Activated CD4-positive, CD25-positive, alpha-beta regulatory T cell treated with anti-CD3 and anti-CD28 coated beads, Interleukin-2, amount 50 U/mL, for 24 hours (primary cell): ENCODE data around the gene CASK.
"Not testable (repeated sequence)": the region's sequence is repeated elsewhere in the genome, so short reads cannot be mapped to it uniquely, and the experiment has no call there.

Experiments used
- ATAC-seq, 2 donors: fragments of 150-1000 bp; cut with Tn5 transposase; one replicate each; pipeline ENCODE4 v1.10.0; 2021; ENCODE audit warnings: mild to moderate bottlenecking in 1 of 2, moderate library complexity in 1 of 2

CASK gene

GRCh38 chrX:41608244-41608643 is 315.1 kb downstream of the CASK start:
- ATAC-seq, result no peak

DNA sequence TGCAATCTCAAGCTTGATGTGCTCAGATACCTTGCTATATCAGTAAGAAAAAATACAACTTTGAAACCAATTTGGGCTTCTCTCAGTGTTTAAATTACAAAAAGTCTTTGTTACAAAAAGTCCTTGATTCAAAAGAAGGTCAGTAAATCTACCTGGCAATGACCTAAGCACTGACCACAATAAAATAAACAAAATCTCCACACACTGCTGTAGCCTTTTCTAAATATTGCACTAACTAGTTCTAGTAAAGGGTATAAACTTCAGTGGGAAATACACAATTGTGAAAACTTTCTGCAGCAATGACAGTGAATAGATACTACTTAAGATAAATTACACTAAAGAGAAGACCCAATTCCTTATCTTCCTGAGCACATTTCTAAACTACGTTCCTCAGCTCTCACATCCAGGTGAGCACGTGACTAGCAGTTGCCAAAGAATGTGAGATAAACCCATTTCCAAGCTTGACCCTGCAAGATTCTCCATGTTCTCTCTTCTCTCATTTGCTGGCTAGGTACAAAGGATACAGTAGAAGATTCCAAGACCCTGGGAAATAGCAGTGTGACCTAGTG is 316.0 kb downstream of the CASK start:
- no peak for ATAC-seq

GRCh38 chrX:41606057-41606456 is 317.3 kb downstream of the CASK start:
- not testable (repeated sequence) for ATAC-seq

GRCh38 chrX:41604766-41605543 is 318.4 kb downstream of the CASK start:
- no peak for ATAC-seq

DNA sequence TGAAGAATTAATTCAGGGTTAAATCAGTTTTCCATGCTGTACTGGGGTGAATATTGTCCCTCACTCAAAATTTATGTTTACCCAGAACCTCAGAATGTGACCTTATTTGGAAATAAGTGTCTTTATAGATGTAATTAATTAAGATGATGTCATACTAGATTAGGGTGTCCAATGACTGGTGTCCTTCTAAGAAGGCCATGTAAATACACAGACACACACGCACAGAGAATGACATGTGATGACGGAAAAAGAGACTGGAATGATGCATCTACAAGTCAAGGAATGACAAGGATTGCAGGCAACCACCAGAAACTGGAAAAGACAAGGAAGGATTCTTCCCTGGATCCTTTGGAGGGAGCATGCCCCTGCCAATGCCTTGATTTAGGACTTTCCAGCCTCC is 319.2 kb downstream of the CASK start:
- no peak for ATAC-seq

GRCh38 chrX:41603596-41603995 is 319.8 kb downstream of the CASK start:
- no peak for ATAC-seq

- no peak for ATAC-seq
Observed at GRCh38 chrX:41602816-41603345, 320.5 kb downstream of the CASK start.

DNA sequence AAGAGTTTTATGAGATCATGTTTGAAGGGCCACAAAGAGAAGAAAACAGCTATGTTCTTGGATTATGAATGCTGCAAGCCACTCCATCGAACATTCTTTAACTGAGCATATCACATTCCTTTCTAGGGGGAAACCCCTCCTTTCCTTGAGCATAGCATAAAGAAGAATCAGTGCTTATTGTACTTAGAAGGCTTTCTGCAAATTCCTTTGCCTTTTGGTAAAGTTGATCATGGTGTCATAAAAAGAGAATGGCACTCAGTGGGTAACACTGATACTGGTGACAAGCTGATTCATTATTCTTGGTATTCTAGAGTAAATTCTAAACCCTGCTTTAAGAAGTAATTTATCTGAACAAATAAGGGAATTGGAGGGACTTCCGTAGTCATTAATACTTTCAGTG is 323.1 kb downstream of the CASK start:
- ATAC-seq, result no peak

DNA sequence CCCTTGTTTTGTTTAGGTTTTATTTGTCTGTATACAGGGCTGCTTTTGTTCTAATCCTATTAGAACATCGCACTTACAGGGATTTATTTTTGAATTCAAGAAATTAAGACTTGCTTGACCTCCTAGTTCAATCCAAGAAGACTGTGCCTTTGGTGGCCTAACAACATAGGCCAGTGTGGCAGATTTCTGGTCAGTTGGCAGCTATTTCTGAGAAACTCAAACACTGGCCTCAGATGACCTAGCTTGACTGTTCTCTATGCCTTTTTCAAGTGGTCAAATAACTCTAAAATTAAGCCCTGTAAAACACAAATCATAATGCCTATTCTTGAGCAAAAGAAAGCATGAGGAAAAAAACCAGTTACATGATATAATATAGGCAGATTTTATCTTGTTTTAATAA is 323.8 kb downstream of the CASK start:
- no peak for ATAC-seq

DNA sequence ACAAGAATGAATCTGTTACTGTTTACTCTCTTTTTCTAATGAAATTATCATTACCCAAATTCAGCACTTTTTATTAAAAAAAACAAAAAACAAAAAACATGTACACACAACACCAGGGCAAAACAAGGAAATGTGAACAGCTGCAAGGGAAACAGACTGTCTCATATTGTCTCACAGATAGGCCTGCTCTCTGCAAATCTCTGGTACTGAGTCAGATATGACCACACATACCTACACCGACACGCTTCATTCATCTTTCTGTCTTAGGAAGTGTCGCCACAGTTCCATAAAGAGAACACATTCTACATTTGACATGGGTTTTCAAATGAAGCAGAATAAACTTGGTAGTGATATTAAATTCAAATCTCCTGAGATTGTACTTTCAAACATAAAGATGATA is 326.8 kb downstream of the CASK start:
- peak; percentile 84 for ATAC-seq

DNA sequence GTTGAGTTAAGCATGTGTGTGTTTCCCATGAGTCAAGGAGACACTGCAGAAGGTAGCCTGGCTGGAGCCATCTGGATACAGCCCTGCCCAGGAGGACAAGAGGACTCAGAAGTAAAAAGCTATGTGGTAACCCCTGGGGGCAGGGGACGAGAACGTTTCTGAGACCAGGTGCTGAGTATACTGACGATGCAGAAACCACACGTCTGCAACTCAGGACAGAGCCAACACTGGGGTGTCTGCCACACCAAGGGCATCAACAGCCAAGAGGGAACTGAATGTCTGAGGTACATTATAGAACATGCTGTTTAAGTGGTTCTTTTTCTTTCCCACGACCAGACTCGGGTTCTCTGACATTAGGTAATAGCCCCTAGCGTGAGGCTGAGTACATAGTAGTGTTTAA is 328.7 kb downstream of the CASK start:
- ATAC-seq, result no peak

- ATAC-seq, result no peak
Observed at GRCh38 chrX:41591906-41592305, 331.4 kb downstream of the CASK start.

DNA sequence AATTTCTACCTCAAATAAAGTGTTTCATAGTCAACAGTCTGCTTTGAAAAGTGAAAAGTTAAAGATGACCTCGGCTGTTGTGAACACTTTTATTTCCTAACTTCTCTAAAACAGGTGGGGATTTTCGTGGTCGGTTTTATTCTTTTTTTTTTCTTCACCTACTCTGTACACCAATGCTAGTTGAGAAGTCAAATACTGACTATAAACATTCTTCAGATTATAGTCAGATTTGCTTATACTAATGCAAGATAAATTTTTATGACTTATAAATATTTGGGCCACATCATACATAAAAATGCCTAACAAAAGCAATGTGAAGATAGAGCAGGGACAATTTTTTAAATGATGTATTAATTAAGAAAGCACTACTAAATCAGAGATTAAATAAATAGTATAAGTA is 332.7 kb downstream of the CASK start:
- ATAC-seq, result no peak

DNA sequence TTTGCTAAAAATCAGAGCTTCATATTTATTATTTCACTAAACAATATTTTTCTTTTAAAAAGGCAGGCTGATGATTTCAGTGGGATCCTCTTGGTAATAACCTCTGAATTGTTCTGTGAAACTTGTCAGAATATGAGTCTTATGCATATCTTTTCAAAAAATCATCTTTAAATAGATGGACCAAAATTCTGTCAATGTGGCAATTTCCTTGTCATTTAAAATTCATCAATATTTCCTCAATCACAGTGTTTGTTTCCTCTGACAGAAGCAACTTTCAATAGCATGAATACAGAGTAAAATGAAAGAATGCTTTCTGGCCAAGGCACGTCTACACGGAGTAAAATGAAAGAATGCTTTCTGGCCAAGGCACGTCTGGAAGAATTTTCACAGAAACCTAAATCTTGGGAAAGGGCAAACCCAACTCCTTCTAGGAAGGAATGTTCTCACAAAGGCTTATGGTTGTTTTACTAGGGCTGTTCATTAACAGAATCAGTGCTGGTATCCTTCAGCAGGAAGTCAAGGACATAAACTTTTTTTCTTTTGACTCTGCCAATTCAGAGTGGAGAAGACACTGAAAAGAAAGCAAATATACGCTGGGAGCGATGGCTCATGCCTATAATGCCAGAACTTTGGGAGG is 333.6 kb downstream of the CASK start:
- ATAC-seq, result no peak

DNA sequence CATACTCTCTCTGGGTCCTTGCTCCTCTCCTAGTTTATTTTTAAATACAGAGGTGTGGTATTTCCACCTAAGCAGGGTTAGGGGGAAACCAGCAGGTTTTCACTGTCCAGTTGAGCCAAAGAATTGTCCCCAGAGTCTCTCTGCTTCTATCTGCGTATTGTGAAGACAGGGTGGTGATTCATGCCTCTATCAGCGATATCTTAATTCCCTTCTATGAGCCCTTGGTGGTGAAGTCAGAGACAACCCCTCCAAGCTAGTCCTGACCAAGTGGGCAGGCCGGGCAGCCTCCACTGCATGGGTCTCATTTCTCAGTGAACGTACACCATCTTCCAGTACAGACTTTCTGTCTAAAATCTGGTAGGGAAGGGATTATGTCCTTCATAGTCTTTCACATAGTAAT is 335.1 kb downstream of the CASK start:
- no peak for ATAC-seq

- peak; percentile 24 to 53 for ATAC-seq
Observed at GRCh38 chrX:41580423-41581064, 342.8 kb downstream of the CASK start.

DNA sequence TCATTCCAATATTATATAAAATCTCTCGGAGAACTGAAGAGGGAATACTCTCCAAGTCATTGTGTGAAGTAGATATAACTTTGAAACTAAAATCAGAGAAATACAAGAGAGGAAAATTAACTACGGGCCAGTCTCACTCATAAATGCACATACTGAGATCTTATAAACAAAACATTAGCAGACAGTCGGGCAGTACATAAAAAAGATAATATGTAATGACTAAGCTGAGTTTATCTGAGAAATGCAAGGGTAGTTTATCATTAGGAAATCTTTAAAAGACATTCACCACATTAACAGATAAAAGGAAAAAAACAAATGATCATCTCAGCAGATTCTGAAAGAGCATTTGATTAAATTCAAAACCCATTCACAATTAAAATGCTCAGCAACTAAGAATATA is 359.5 kb downstream of the CASK start:
- ATAC-seq, result no peak

DNA sequence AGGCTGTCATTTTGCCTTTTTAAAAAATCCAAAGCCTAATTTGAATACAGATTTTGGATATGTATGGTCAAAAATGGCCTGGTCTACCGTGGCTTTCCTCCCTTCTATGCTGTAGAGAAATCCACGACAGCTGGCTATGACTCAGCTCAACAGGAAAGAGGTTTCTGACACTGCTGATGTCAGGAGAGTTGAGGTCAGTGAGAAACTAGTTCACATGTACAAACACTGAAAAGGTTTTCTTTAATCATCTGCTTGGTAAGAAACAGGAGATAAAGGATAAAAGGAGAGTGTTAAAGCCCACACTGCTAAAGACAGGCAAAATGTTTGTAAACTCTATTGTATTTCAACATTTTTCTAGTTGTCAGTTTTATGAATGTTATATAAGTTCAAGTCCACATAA is 362.3 kb downstream of the CASK start:
- ATAC-seq, result peak; percentile 87 to 88

GRCh38 chrX:41559235-41560052 is 363.9 kb downstream of the CASK start:
- ATAC-seq, result peak; percentile 28 to 36

GRCh38 chrX:41558531-41558930 is 364.8 kb downstream of the CASK start:
- no peak for ATAC-seq

- ATAC-seq, result peak; percentile 57 to 58
Observed at GRCh38 chrX:41556958-41557357, 366.4 kb downstream of the CASK start.

DNA sequence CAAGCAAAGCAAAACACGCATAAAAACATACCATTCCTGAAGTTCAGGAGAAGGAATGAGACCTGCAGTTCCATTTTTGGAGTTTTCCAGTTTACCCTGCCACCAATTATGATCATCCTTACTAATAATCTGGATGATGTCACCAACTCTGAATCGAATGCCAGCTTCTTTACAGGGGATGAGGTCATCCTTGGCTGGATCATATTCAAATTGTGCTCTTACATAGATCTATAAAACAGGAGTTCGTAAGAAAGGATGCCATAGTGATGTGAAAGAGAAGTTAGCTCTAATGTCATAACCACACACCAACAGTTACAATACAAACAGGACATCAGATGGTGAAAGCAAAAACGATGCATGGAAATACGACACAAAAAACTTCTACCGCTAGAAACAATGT is 369.7 kb downstream of the CASK start:
- ATAC-seq, result no peak

GRCh38 chrX:41548411-41548810 is 374.9 kb downstream of the CASK start:
- no peak for ATAC-seq
